OCI-LY7 (cell line): ENCODE results near the gene SMC4.

Experiments
- EZH2phosphoT487 ChIP-seq: fragments of 200-600 bp; sonication (generic); IDR thresholded peaks from 2 replicates; pipeline ENCODE4 v1.6.1; 2018; ENCODE audit warnings: low read depth, borderline replicate concordance, mild to moderate bottlenecking, mixed run types, antibody characterized with exemption, low read length, moderate library complexity, mixed read lengths
- TF ChIP-seq, protein P1 (sequence below): fragments of 200-600 bp; sonication (generic); conservative IDR thresholded peaks from 2 replicates; pipeline ENCODE4 v1.5.1; 2014; ENCODE audit warnings: mild to moderate bottlenecking, antibody characterized with exemption, low read length, moderate library complexity, mixed read lengths

DNA sequence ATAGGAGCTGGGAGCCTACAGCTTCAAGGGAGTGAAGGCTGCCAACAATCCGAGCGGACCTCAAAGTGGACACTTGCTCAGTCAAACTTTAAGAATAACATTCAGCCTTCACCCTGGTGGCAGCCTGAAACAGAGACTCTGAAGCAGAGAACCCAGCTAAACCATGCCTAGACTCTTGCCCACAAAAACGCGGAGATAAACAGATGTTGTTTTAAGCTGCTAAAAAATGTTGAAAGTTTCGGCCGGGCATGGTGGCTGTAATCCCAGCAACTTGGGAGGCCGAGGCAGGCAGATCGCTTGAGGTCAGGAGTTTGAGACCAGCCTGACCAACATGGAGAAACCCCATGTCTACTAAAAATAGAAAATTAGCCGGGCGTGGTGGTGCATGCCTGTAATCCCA lies 79.9 kb downstream of the SMC4 start:
- TF ChIP-seq, protein P1, sequence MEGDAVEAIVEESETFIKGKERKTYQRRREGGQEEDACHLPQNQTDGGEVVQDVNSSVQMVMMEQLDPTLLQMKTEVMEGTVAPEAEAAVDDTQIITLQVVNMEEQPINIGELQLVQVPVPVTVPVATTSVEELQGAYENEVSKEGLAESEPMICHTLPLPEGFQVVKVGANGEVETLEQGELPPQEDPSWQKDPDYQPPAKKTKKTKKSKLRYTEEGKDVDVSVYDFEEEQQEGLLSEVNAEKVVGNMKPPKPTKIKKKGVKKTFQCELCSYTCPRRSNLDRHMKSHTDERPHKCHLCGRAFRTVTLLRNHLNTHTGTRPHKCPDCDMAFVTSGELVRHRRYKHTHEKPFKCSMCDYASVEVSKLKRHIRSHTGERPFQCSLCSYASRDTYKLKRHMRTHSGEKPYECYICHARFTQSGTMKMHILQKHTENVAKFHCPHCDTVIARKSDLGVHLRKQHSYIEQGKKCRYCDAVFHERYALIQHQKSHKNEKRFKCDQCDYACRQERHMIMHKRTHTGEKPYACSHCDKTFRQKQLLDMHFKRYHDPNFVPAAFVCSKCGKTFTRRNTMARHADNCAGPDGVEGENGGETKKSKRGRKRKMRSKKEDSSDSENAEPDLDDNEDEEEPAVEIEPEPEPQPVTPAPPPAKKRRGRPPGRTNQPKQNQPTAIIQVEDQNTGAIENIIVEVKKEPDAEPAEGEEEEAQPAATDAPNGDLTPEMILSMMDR, result no peak
- no peak for TF ChIP-seq EZH2phosphoT487
